GM18909 (cell line): Measurements from ENCODE around the gene ALS2.
"Not testable (repeated sequence)": the region's sequence is repeated elsewhere in the genome, so short reads cannot be mapped to it uniquely, and the experiment has no call there.

Experiments
- ATAC-seq: cut with Tn5 transposase; IDR thresholded peaks from one replicate; pipeline ENCODE4 v1.9.1; 2021; ENCODE audit warnings: mild to moderate bottlenecking; ENCODE audit not compliant: unreplicated experiment, poor library complexity

Gene ALS2

DNA sequence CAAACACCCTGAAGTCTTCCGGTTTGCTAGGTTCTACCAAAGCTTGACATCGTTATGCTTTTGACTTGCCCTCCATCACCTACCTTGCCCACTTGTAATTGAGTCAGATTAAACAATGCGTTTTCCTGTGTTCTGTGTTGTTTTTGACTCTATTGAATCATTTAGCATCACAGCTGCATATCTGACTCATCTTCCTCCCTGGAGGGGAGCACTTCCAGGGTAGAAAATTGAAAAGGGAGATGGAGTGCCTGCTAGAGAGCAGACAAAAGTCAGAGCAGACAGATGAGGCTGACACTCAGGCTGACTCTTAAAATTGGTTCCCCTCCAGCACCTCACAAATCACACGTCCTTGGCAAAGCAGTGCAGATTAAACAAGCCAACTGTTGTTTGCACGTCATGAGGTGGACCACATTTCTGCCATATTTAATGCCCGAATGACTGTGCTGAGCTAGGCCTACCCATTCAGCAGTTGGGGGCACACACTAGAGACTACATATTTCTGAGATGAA is 84.5 kb downstream of the ALS2 start:
- no peak for ATAC-seq

DNA sequence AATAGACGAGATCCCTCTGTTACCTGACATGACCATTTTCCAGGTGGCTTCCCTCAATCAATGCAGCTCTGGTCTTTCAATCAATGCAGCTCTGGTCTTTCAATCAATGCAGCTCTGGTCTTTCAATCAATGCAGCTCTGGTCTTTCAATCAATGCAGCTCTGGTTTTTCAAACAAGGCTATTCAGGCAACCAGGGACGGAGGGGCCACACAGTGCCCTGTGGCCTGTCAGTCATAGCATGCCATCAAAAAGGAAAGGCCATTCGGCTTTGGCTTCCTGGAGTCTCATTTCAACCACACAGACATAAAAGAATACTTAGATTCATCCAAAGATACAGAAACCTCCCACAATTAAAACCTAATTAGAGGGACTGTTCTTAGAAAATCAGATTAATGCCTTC is 95.6 kb downstream of the ALS2 start:
- ATAC-seq: no peak

DNA sequence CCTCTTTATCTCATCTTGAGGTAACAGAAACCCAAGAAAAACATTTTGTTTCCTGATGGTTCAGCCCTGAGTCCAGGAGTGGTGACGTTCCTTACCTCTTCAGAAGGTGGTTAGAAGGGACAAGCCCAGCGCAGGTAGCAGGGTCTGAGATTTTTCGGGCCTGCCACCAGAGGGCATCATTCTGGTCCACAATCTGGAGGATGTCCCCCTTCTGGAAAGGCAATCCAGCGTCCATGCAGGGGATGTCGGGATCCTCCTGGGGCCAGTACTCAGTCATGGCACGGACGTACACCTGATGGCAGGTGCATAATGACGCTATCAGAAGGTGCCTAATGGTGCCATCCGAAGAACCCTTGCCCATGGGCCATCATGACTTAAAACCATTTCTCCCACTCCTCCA is 100.0 kb downstream of the ALS2 start:
- ATAC-seq: no peak

DNA sequence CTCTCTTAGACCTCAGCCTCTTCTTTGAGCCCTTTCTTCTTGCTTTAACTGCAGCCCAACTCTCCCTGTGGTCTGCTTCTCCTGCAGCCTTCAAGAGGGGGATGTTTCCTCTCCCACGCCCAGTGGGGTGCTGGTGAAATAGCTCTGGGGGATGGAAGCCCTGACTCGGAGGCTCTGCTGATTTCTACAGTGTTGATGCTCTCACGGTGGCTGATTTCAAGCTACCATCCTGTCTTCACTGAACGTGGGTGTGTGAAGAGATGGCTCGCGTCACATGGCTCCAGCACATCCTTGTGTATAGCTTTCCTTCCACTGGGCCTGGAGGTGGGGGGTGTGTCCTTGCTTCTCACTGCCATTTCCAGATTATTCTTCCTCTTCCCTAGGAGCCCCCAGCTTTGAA is 102.3 kb downstream of the ALS2 start:
- ATAC-seq: no peak

DNA sequence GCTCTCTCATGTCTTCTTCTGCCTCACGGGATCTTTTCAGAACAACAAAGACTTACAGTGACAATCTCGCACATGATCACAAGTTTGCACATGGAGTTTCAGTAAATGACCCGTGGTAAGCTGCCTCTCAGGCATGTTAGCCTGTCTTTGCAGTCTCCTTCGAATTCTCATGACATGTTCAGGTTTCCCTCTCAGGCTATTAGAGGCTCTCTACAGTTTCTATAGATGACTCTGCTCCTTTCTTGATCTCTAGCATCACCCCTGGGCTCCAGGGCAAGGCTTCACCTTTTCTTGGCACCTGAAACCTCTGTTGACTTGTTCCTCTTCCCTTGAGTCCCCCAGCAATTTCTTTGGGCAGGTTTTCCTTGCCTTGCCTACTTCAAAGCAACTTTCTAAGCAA is 105.3 kb downstream of the ALS2 start:
- ATAC-seq: no peak

DNA sequence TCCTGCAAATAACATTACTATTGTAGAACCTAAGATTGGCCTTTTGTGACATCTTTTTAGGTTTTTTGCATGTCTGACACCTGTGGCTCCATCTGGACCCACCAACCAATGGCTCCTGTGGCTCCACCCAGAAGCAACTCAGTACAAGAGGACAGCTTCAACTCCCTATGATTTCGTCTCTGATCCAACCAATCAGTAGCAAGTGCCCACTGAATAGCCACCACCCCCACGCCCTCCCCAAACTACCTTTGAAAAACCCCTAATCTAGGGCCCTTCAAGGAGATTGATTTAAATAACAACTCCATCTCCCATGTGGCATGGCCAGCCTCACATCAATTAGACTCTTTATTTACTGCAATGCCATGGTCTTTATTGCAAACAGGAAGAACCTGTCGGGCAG is 105.9 kb downstream of the ALS2 start:
- no peak for ATAC-seq

DNA sequence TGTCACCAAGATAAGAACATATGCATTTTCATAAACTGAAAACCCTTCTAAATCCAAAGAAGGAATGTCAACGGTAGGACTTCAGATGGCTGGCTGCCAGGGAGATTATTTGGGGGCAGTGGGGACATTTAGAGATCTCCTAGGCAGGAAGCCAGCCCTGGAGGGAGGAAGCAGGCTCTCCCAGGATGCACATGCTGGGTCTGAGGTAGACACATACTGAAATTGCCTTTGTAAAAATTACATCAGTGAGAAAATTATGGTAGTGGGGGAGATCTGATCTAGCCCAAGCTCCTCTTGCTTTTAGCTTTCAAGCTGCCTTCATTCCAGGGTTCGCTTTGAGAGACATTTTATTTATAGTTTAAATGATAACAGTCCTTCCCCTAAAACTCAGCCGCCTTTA is 106.4 kb downstream of the ALS2 start:
- no peak for ATAC-seq

DNA sequence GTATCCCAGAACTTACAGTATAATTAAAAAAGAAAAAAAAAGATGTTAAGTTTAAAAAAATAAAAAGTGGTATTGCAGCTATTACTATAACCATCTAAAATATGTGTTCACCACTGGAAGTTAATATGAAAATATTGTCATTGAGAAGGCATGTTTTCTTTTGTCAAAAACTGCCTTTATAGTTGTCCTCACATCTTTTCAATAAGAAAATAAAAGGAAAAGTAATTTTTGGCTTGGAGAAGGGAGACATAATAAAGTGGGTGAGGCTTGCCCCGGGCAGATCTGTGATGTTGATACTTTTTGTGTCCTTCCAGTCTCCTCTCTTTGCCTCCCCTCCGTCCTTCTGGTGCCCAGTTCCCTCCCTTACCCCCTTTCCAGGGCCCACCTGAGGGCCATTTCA is 107.2 kb downstream of the ALS2 start:
- ATAC-seq: no peak

DNA sequence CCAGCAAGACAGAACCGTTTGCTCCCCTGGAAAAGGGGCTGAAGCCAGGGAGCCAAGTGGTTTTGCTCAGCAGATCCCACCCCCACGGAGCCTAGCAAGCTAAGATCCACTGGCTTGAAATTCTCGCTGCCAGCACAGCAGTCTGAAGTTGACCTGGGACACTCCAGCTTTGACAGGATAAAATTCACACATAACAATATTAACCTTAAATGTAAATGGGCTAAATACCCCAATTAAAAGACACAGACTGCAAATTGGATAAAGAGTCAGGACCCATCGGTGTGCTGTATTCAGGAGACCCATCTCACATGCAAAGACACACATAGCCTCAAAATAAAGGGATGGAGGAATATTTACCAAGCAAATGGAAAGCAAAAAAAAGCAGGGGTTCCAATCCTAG is 109.5 kb downstream of the ALS2 start:
- not testable (repeated sequence) for ATAC-seq

DNA sequence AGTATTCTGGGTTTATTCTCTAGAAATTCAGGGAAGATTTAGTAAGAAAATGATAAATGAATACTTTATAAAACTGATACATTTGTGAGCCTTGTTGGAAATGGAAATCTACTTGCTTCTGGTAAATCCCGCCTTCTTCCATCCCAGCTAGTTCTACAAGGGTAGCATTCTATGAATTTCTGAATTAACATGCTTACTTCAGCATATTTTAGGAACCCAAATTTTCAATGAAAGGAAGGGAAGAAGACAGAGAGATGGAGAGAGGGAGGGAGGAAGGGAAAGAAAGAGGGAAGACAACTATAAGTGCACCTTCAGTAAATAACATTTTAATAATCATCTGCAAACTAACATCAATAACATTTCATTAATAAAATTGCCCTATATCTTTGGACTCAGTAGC is 110.9 kb downstream of the ALS2 start:
- no peak for ATAC-seq

DNA sequence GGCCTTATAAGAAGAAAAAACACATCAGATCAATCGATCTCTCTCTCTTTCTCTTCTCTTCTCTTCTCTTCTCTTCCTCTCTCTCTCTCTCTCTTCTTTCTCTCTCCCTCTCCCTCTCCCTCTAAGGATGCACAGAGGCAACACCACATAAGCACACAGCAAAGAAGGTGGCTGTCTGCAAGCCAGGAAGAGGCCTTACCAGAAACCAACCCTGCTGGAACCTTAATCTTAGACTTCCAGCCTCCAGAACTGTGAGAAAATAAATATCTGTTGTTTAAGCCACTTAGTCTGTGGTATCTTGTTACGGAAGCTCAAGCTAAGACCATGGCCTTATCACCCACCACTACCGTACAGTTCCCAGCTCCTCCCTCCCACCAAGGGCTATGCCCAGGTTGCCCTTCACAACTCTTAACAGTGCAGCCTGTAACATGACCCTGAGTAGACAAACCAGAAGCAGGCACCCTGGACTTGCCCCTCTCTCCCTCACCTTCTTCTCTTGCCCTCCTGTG is 112.3 kb downstream of the ALS2 start:
- ATAC-seq: no peak

DNA sequence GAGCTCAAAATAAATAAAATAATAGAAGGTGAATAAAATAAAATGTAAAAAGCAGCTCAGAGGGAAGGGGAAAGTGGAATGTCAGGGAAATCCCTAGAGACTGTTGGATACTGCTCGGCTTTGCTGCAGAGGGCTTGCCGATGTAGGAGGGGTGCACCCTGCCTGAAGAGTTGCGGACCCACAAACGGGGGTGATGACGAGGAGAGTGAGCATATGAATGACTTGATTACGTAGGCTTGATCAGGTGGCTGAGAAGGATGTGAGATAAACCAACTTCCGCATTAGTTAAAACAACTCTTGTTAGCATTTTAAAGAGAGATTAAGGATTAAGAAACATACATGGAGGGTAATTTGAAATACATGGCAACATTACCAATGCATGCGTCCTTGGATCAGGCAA is 116.4 kb downstream of the ALS2 start:
- no peak for ATAC-seq

DNA sequence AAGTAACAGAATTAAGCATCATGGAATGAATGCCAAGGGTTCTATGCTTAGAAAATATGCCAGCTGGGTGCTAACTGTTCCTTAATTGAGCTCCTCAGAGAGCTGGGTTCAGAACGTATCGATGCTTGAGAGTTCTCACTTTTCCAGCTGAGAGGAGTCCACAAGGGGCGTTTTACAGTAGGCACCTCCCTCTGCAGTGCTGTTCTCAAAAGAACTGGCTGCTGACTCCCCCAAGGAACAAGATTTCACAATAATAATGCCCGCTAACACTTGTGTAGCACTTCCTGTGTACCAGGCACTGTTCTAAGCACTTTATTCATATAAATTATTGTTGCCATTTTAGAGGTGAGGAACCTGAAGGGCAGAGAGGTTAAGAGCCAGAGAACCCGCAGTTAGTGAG is 119.4 kb downstream of the ALS2 start:
- ATAC-seq: no peak

DNA sequence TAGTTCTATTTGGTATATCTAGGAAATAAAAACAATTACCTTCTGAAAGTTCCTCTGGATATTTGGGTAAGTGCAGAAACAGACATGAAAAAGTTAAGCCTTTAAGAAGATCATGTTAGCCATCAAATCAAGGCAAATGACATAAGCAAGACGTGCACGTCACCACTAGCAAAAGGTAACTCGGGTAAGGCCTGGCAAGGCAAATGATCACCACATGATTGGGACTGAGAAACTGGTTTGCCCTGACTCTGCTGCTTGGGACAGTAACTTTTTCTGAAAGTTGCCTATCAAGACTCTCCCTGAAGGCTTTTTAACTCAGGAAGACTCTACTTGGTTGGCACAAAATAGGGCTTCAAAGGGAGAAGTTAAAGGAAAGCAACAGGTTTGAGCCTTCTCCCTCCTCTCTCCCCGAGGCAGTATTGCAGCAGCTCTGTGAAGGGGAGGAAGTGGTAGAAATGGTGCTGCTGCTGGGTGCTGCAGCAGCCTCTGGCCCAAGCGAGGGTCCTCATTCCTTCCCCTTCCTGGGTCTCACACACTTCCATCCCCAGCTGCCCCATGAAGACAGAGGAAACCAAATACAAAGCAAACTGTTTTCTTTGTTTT is 120.3 kb downstream of the ALS2 start:
- ATAC-seq: no peak

DNA sequence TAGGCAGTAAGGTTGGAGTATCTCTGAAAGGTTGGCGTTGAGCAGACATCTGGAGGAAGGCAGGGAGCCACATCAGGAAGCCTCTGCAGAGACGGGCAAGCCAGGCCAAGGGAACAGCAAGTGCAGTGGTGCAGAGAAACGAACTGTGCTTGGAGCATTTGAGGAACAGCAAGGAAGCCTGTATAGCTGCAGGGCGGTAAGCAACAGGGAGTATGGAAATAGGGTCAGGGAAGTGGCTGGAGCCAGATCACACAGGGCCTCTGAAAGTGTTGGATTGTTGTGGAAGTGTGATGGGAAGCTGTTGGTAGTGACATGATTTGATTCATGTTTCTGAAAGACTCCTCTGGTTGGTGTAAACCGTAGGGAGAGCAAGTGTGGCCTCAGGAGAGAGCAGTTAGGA is 124.0 kb downstream of the ALS2 start:
- ATAC-seq: no peak

DNA sequence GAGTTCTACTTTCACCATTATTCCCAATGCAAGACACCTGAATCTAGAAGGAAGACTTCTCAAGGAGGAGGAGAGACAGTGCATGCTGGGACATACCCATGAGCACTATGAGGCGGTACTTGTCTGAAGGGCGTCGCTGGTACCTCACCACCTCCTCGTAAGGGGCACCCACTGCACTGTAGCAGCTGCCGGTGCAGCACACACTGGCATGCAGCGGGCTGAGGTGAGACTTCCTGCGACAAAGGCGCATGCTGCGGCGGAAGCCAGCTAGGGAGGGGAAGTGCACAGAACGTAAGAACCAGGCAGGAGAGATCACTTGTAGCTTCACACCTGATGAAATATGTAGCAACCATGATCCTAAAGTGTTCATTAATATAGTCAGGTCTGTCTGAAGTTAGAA is 124.6 kb downstream of the ALS2 start:
- ATAC-seq: no peak

DNA sequence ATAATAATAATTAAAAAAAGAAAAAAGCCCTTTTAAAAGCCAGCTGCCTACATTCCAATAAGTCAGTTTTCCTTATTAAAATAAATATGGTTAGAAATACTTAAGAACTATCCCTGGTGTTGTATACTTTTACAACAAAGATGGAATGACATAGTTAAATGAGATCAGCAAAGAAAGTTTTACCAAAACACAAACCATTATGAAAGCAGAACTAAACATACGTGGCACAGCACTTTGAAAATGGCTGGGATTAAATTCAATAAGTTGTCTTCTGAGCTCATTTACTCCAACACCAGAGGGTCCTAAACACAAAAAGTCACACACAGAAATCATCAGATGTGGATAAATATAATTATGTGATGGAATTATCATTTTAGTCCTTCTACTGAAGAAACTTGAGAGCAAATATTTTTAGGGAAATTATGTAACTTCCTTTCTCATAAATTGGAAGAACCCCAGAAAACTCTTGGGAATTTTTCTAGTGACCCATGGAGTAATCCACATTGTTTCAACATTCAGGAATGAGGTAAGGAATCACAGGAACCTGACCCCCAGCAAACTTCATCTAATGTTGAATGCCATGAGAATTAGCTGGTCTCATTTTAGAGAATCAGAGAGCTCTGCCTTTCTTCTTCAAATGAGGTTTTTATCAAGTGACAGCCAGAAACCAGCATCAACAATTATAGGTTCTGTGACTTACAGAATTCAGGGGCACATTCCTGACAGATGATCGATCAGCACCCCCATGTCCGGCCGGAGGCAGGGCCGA is 125.9 kb downstream of the ALS2 start:
- no peak for ATAC-seq

DNA sequence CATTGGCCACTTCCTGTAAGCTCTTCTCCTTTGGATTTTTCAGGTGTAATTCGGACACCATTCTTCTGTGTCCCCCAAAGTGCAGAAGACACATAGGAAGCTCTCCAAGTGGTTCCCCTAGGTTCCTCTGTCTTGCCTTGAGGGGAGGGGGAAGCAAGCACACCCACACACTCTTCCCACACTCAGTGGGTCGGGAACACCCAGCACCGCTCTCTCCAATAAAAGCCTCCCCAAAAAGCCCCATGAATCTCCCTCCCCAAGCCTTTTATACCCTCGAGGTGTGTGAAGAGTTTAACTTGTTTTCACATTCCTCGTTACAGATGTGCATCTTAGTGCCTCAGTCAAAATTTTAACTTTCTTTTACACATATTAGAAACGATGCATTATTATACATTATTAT is 127.5 kb downstream of the ALS2 start:
- no peak for ATAC-seq
